ENCODE data around the gene UNC5B.

DNA sequence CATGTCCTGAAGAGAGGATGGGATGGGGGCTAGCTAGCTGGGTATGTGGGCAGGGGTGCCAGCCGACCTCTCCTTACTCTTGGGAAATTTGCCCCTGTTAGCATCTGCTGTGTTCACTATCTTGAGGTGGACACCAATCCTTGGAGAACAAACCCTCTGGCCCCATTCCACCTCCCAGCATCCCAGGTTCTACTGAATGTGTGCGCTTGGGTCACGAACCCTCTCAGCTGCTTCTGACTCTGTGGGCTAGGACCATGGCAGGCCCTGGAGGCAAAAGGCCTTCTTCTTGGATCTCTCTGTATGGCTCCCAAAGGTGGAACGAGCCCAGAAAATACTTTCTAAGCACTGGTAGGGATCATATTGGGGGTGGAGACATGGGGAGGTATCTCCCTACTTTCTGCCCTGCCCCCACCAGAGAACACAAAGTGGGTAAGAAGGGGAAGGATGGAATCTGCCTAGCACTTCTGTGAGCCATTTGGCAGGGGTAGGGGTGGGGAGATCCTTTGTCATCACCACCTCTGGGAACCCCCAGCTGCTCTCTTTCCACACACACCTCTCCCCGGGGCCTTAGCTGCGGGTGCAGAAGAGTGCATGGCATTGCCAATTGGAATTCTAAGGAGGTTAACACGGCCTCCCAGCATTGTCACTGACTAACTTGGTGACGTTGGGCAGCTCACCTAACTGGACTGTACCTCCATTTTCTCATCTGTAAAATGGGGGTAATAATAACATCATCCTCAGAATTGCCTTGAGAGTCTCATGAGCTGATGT lies 7.7 kb downstream of the UNC5B start:
- no peak for TF ChIP-seq POLR2A (IDR thresholded peaks at IDR 0.05; ENCODE audit: low read length)
- TF ChIP-seq GATA1 (IDR thresholded peaks at IDR 0.05; ENCODE audit: low read depth, low read length) = no peak
